HFF-Myc (cell line): Measurements from ENCODE around the gene WFDC10A.
"Not testable (repeated sequence)": the region's sequence is repeated elsewhere in the genome, so short reads cannot be mapped to it uniquely, and the experiment has no call there.

Experiments
- DNase-seq: peaks from one replicate; pipeline ENCODE4 v3.0.0-alpha.2; 2011; ENCODE audit warnings: low read depth; ENCODE audit errors: extremely low read depth
- H3K4me3 ChIP-seq: replicated peaks from 2 replicates; pipeline ENCODE4 v1.5.1; 2011; ENCODE audit warnings: low read depth, mild to moderate bottlenecking, control low read depth, low read length
- CTCF ChIP-seq: IDR thresholded peaks from 2 replicates; pipeline ENCODE4 v1.5.1; 2012; ENCODE audit warnings: mild to moderate bottlenecking, low read depth, low read length, control low read depth; ENCODE audit errors: missing control alignments

Gene WFDC10A

GRCh38 chr20:45629496-45630100 is at the start of gene WFDC10A:
TSS of gene WFDC10A (plus strand) at chr20:45629739. CDS start at chr20:45629814, 75 bp downstream.
- DNase-seq = peak; percentile 19
- peak; percentile 79 for TF ChIP-seq CTCF
- H3K4me3 ChIP-seq = no peak within 1 kb of the TSS

- no peak for TF ChIP-seq CTCF
These were observed 47.8 kb upstream of the WFDC10A start for GRCh38 chr20:45581702-45582101.

GRCh38 chr20:45583502-45583901 is 46.0 kb upstream of the WFDC10A start:
- no peak for DNase-seq
- TF ChIP-seq CTCF = no peak
- H3K4me3 ChIP-seq = no peak overlapping the region

More at GRCh38 chr20:45581702-45582101, 47.8 kb upstream of the WFDC10A start:
- no peak for DNase-seq
- H3K4me3 ChIP-seq = no peak overlapping the region

GRCh38 chr20:45584294-45584693 is 45.2 kb upstream of the WFDC10A start:
- DNase-seq, H3K4me3 ChIP-seq: not testable (repeated sequence)

GRCh38 chr20:45585986-45586385 is 43.6 kb upstream of the WFDC10A start:
- H3K4me3 ChIP-seq, DNase-seq: not testable (repeated sequence)

GRCh38 chr20:45588800-45589199 is 40.7 kb upstream of the WFDC10A start:
- DNase-seq = no peak
- H3K4me3 ChIP-seq = no peak overlapping the region
- TF ChIP-seq CTCF = no peak

- no peak for DNase-seq
These were observed 39.8 kb upstream of the WFDC10A start for GRCh38 chr20:45589725-45590124.

More at GRCh38 chr20:45589725-45590124, 39.8 kb upstream of the WFDC10A start:
- H3K4me3 ChIP-seq = no peak overlapping the region
- TF ChIP-seq CTCF = no peak
